DMS114 treated with DMSO at 0.1 percent for 48 hours (cell line): ENCODE measurements around the gene CEMP1.
A peak's percentile ranks its signal among the peaks of the same experiment; 100 is the strongest.
"Not testable (repeated sequence)": the region's sequence is repeated elsewhere in the genome, so short reads cannot be mapped to it uniquely, and the experiment has no call there.

ENCODE experiments used
- DNase-seq: peaks from one replicate; lab custom pipeline; 2025; ENCODE audit not compliant: unreplicated experiment; lab: John Stamatoyannopoulos, UW

The CEMP1 gene

DNA sequence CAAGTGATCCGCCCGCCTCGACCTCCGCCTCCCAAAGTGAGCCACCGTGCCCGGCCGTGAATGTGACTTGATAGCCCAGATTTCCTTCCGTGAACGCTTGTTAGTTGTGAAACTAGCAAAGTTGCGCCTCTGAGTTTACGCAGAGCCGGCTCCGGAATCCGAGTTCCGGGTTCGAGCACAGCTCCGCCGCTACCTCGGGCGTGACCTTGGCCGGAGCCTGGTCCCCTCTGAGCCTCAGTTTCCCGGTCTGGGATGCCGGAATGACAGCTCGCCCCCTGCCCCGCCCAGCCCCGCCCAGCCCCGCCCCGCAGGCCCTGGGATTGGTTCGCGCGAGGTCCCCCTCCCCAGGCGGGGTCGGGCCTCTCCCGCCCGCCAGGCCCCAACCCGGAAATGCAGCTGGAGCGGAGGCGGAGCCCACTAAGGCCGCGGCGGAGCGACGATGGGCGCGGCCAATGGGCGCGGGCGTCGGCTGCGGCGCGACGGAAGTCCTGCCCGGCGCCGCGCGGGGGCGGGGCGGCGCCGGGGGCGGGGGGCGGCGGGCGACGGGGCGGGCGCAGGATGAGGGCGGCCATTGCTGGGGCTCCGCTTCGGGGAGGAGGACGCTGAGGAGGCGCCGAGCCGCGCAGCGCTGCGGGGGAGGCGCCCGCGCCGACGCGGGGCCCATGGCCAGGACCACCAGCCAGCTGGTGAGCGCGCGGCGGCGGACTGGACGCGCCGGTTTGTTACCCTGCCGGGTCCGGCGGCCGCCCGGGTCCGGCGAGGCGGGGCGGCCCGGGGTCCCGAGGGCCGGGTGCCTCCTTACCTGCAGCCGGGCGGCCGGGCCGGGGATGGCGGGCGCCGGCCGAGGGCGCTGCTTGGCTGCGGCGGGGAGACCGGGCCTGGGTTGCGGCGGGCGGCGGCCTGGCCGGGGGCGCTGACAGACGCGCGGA is 6.5 kb upstream of the CEMP1 start, which contains the start of gene PDPK1:
Gene PDPK1 (plus strand): TSS at position 571 of the 929 bp plus-strand sequence. CDS start 92 bp downstream, at position 663.
- peak; percentile 81 for DNase-seq

- no peak for DNase-seq
Measured at GRCh38 chr16:2535625-2536013, 4.4 kb upstream of the CEMP1 start.

DNA sequence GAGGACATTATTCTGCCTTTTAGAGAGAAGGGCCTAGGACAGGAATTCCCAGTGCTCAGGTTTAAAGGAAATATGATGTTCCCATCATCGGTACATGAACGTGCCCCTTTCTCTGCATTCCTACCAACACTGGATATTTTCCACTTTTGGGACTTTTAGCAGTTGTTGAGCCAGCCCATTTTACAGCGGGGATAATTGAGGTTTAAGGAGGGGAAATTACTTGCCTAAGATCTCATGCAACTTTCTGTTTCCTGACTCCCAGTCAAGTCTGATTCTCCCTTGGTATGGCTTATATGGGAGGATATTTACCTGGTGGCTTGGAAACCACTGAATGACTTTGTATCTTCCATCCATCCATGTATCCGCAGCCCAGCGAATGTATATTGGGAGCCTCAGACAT is 3.1 kb upstream of the CEMP1 start:
- DNase-seq, result not testable (repeated sequence)

DNA sequence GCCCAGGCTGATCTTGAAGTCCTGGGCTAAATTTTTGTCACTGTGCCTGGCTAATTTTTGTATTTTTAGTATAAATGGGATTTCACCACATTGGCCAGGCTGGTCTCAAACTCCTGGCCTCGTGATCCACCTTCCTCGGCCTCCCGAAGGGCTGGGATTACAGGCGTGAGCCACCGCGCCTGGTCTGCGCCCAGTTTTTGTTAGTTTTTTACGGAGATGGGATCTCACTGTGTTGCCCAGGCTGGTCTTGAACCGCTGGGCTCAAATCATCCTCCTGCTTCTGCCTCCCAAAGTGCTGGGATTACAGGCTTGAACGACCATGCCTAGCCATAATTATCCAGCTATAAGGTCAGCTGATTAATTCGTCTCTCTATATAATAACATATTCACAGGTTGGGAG is 2.7 kb upstream of the CEMP1 start:
- no peak for DNase-seq

GRCh38 chr16:2533142-2533755 is 2.0 kb upstream of the CEMP1 start:
- not testable (repeated sequence) for DNase-seq

DNA sequence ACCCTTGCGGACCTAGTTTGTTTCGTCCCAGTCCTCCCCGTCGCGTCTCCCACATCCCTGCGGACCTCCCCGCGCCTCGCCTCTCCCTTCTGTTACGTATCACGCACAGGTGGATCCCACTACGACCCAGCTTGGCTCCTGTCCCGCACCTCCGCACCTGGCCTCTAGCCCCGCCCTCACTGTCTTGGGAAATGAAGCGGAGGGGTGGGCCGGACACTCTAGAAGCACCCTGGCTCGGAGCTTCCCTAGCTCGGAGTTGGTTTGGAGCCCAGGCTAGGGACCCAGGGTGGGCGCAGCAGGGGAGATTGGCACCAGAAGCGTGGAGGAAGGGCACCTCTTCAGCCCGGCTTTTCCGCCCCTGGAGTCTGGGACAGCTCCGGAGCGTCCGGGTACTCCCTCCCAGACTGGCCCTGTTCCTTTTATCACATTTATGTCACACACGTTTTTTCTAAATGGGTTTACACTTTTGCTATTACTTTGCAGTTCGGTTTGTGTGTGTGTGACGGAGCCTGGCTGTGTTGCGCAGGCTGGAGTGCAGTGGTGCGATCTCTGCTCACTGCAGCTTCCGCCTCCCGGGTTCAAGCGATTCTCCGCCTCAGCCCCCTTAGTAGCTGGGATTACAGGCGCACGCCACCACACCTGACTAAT is 1.4 kb upstream of the CEMP1 start:
- peak; percentile 46 for DNase-seq

- peak; percentile 91 for DNase-seq
Measured at GRCh38 chr16:2531696-2532493, 687 bp upstream of the CEMP1 start.

- no peak for DNase-seq
Measured at GRCh38 chr16:2530629-2531318, 434 bp downstream of the CEMP1 start.

DNA sequence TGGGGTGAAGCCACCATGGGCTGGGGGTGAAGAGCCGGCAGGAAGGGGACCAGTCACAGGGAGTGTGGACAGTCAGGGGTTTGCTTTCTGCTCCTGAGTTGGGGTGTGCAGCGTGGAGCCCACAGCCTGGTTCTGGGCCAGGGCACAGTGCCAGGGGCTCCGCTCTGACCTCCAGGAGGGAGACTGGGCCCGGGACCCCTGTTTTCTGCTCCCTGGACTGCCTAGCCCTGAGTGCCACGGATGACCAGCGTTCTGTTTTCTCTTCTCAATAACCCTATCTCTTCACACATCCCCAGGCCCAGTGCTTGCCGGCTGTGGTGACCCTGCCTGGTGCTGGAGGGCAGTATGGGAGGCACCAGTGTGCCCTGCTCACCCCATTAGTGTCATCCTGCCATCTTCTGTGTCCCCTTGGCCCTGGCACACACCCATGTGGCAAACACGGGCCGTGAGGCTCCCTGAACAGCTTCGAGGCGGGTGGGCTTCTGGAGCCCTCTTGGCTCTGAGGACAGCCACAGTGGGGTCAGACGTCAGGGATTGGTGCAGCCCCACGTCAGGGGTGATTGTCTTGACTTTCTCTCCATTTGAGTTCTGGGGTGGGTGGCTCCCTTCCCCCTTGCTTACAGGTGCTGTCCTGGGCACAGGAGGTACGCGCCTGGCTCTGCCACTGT is 1.1 kb downstream of the CEMP1 start:
- DNase-seq, result no peak

DNA sequence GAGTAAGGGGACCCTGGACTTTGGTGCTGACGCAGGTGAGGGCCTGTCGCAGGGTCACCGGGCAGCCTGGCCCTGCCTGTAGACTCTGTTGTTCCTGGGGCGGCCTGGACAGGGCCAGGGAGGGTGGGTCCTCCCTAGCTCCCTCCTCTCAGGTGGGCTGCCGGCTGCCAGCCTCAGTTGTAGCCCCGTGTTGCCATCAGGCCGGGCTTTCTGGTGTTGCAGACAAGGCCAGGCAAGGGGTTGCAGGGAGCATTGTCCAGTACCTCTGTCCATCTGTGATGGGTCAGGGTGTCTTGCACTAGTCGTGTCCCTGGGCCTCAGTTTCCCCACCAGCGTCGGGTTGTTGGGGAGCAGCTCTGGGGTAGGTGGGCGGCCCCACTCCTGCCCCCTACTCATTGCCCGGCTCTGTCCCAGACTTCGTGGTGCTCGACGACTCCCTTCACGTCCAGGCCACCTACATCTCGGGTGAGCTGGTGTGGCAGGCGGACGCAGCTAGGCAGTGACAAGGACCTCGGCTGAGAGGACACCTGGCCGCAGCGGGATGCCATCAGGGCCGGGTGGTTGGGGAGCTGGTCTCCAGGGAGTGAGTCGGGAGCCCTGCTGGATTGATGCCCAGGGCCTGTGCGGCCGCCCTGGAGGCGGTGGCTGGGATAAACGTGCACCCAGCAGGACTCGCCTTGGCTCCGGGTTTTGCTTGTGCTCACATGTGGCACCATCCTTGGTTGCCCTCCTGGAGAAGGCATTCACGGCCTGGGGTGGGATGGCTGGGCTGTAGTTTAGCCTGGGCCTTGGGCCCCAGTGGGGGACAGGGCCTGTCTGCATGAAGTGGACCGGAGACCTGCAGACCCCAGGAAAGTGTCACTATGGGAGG is 1.9 kb downstream of the CEMP1 start:
- no peak for DNase-seq

GRCh38 chr16:2528161-2529060 is 2.8 kb downstream of the CEMP1 start:
- DNase-seq, result no peak

GRCh38 chr16:2527784-2528100 is 3.5 kb downstream of the CEMP1 start:
- DNase-seq, result no peak

DNA sequence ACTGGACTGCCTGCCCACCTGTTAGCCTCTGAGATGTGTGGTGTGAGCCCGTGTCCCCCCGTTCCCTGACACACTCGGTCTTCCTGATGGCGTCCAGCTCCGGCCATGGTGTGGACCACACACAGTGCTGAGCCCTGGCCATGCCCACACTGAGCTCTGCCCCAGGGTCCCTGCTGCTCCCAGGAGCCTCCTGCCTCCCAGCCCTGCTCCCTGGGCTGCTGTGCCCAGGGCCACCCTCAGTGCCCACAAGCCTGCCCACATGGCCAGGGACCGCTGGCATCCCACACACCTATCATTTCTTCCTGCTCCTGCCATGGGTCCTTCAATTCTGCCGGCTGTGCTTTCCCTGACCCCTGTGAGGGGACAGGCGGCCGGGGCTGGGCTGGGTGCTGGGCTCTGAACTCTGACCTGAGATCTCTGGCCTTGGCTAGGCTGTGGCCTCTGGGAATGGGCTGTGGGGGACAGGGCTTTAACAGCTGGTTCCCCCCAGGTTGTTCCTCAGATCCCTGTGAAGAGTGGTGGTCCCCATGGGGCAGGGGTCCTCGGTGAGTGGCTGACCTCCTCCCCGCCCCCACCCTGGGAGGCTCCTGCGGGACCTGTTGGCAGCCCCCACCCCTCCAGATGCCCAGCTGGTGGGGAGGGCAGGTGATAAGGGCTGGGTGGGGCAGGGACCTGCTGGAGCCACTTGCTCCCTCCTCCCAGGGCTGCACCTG is 4.0 kb downstream of the CEMP1 start:
- no peak for DNase-seq

DNA sequence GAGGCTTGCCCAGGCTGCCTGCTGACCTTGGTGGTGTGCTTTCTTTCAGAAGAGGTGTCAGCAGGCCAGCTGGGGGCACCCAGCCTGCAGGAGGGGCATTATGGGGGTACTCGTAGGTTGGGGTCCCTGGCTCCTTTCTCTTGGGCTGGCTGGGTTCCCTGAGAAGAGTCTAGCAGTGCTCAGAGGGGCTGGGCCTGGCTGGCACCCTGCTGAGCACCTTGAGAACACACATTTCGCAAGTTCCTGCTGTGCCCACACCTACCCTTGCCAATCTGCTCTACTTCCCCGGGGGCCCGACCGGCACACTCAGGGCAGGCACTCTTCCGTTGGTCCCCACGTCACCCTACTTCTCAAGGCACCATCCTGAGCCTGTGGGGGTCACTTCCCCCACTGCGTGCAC is 5.1 kb downstream of the CEMP1 start:
- no peak for DNase-seq

DNA sequence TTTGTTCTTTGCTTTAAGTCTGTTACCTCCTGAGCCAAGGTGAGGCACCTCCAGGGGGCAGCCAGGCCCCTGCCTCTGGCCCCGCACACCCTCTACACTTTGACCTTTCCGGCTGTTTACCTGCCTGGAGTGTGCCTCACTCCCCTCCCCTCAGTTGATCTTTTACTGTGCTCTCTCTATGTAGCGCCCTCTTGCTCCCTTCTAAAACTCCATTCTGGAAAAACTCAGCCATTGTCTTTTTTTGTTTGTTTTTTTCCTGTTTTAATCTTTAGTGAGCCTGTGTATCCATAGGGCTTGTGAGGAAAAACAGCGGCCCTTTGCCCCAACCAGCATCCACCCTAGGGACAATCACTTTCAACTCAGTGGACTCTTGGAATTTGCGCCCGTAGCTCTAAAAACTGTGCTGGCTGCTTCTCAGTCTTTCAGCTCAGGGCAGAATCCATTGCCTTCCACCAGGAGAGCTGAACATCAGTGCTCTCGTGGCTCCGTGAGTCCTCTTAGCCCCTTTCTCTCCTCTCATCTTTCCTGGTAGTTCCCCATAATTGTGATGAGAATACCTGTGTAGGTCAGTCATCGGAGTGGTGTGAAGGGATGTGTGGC is 6.8 kb downstream of the CEMP1 start:
- DNase-seq, result no peak

GRCh38 chr16:2523801-2524231 is 7.4 kb downstream of the CEMP1 start:
- DNase-seq, result no peak
